PC-9 (cell line): ENCODE measurements around the gene RRAD.

Source experiments
- EZH2 ChIP-seq: fragments of 200-600 bp; sonication (generic); IDR thresholded peaks from 2 replicates; pipeline ENCODE4 v1.8.0; 2017; ENCODE audit warnings: antibody characterized with exemption, low read depth
- TF ChIP-seq, protein P1 (sequence below): fragments of 200-600 bp; sonication (generic); conservative IDR thresholded peaks from 2 replicates; pipeline ENCODE4 v1.6.1; 2017; ENCODE audit warnings: mixed run types, antibody characterized with exemption, mild to moderate bottlenecking, moderate library complexity

DNA sequence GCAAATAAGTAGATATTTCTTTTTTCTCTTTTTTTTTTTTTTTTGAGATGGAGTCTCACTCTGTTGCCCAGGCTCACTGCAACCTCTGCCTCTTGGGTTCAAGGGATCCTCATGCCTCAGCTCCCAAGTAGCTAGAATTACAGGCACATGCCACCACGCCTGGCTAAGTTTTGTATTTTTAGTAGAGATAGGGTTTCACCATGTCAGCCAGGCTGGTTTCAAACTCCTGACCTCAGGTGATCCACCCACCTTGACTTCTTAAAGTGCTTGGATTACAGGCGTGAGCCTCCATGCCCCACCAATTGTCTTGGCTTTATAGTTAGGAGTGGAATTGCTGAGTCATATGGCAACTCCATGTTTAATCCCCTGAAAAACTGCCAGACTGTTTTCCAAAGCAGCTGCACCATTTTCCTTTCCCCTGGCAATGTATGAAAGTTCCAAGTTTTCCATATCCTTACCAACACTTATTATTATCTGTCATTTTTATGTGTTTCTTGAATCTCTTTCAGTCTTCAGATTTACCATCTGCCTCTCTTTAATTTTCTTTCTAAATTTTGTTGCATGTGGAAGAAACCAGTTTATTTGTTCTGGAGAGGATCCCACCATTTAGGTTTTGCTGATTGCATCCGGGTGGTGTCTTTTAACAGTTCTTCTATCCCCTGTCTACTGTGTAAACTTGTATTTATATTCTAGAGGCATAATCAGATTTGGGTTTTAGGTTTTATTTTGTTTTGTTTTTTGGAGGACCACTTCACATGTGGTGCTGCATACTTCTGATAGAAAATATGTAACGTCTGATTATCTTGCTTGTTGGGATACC is 25.8 kb upstream of the RRAD start:
- TF ChIP-seq, protein P1, sequence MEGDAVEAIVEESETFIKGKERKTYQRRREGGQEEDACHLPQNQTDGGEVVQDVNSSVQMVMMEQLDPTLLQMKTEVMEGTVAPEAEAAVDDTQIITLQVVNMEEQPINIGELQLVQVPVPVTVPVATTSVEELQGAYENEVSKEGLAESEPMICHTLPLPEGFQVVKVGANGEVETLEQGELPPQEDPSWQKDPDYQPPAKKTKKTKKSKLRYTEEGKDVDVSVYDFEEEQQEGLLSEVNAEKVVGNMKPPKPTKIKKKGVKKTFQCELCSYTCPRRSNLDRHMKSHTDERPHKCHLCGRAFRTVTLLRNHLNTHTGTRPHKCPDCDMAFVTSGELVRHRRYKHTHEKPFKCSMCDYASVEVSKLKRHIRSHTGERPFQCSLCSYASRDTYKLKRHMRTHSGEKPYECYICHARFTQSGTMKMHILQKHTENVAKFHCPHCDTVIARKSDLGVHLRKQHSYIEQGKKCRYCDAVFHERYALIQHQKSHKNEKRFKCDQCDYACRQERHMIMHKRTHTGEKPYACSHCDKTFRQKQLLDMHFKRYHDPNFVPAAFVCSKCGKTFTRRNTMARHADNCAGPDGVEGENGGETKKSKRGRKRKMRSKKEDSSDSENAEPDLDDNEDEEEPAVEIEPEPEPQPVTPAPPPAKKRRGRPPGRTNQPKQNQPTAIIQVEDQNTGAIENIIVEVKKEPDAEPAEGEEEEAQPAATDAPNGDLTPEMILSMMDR = no peak
- TF ChIP-seq EZH2 = no peak
